Measurements from ENCODE around the gene GRK5. TPM values are rescaled to one million over a fixed set of nuclear protein-coding genes. Genes with fewer than 3 reads are reported as not detected.
A peak's percentile ranks its signal among the peaks of the same experiment; 100 is the strongest.

GRK5 gene
- total RNA-seq, 1 donor from 2014 or later = 52.8 TPM

- no peak for TF ChIP-seq CTCF (IDR thresholded peaks at IDR 0.05; ENCODE audit: borderline replicate concordance)
- Histone ChIP-seq H3K4me1 (peaks cover 99% of the 10 kb centered on the region), H3K27me3 (ENCODE audit: low read depth) (no peaks in the 10 kb centered on the region), H3K9me3 (replicated peaks) (no peaks in the 10 kb centered on the region), H3K36me3 (no peaks in the 10 kb centered on the region), H3K4me3 (no peak overlapping the region), H3K27ac (replicated peaks) (peak overlapping the region; percentile 89)
- intact Hi-C loops (cut with micrococcal nuclease) = no loop called here
- peak; percentile 87 for DNase-seq
These were observed 202.5 kb downstream of the GRK5 start for GRCh38 chr10:119409906-119410305.

- Histone ChIP-seq H3K4me1 (peaks cover 99% of the 10 kb centered on the region), H3K36me3 (no peaks in the 10 kb centered on the region), H3K27ac (replicated peaks) (peak overlapping the region; percentile 89)
These were observed 203.2 kb downstream of the GRK5 start for GRCh38 chr10:119410361-119411116.

GRCh38 chr10:119412244-119413092 is 205.1 kb downstream of the GRK5 start:
- peak overlapping the region; percentile 89 for H3K27ac ChIP-seq (replicated peaks)
- peaks cover 99% of the 10 kb centered on the region for H3K4me1 ChIP-seq
- intact Hi-C loops (cut with micrococcal nuclease) = no loop called here

More at GRCh38 chr10:119410361-119411116, 203.2 kb downstream of the GRK5 start:
- intact Hi-C loops (cut with micrococcal nuclease) = no loop called here
- Histone ChIP-seq H3K9me3 (replicated peaks) (no peaks in the 10 kb centered on the region), H3K4me3 (no peak overlapping the region), H3K27me3 (ENCODE audit: low read depth) (no peaks in the 10 kb centered on the region)
- no peak for TF ChIP-seq CTCF (IDR thresholded peaks at IDR 0.05; ENCODE audit: borderline replicate concordance)
- no peak for DNase-seq

GRCh38 chr10:119413093-119413453 is 205.7 kb downstream of the GRK5 start:
- peak overlapping the region; percentile 89 for H3K27ac ChIP-seq (replicated peaks)
- peaks cover 93% of the 10 kb centered on the region for H3K4me1 ChIP-seq
- DNase-seq = no peak
- no peaks in the 10 kb centered on the region for H3K9me3 ChIP-seq (replicated peaks)
- no peaks in the 10 kb centered on the region for H3K36me3 ChIP-seq
- TF ChIP-seq CTCF (IDR thresholded peaks at IDR 0.05; ENCODE audit: borderline replicate concordance) = no peak
- no peaks in the 10 kb centered on the region for H3K27me3 ChIP-seq (ENCODE audit: low read depth)
- no peak overlapping the region for H3K4me3 ChIP-seq
- intact Hi-C loops (cut with micrococcal nuclease) = no loop called here

More at GRCh38 chr10:119412244-119413092, 205.1 kb downstream of the GRK5 start:
- no peaks in the 10 kb centered on the region for H3K36me3 ChIP-seq
- DNase-seq = peak; percentile 83
- no peak for TF ChIP-seq CTCF (IDR thresholded peaks at IDR 0.05; ENCODE audit: borderline replicate concordance)
- no peaks in the 10 kb centered on the region for H3K27me3 ChIP-seq (ENCODE audit: low read depth)
- H3K4me3 ChIP-seq = no peak overlapping the region
- H3K9me3 ChIP-seq (replicated peaks) = no peaks in the 10 kb centered on the region

- no peaks in the 10 kb centered on the region for H3K27me3 ChIP-seq (ENCODE audit: low read depth)
- no peak for TF ChIP-seq CTCF (IDR thresholded peaks at IDR 0.05; ENCODE audit: borderline replicate concordance)
- no peak overlapping the region for H3K4me3 ChIP-seq
- intact Hi-C loops (cut with micrococcal nuclease) = no loop called here
- peaks cover 88% of the 10 kb centered on the region for H3K4me1 ChIP-seq
- H3K27ac ChIP-seq (replicated peaks) = peak overlapping the region; percentile 89
- no peaks in the 10 kb centered on the region for H3K9me3 ChIP-seq (replicated peaks)
- peak; percentile 66 for DNase-seq
- H3K36me3 ChIP-seq = no peaks in the 10 kb centered on the region
These were observed 206.2 kb downstream of the GRK5 start for GRCh38 chr10:119413471-119414080.

All from left ventricle myocardium inferior (tissue), 1 donor.